ENCODE data around the gene SPEM3. TPM values are rescaled to one million over a fixed set of nuclear protein-coding genes. Genes with fewer than 3 reads are reported as not detected.

Gene SPEM3
- not detected in 2 replicates for total RNA-seq (2014; rRNA removed; shearing (Covaris generic))
- not detected in 2 replicates for polyA plus RNA-seq (2014; cell fraction: nucleus; rRNA removed)

DNA sequence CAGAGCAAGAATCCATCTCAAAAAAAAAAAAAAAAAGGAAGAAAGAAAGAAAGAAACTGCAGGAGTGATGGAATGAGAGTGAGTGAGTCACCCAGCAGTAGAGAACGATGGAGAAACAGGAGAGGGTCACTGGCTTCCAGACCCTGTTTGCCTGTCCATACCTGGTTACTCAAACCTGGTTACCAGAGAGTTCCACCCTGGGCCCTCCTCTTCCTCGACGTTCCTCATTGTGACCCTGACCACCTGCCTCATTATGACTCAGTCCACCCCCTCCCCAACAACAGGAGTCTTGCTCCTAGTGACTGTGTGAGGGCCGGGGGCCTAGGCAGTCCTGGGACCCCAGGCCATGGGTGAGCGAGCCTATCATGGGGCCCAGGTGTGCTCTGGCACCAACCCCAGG is at the start of gene SPEM3:
TSS of gene SPEM3 (plus strand) at position 301 of the 400 bp plus-strand sequence. CDS start at position 347, 46 bp downstream.
- no peak for DNase-seq (ENCODE audit: extremely low read depth, low read depth)

DNA sequence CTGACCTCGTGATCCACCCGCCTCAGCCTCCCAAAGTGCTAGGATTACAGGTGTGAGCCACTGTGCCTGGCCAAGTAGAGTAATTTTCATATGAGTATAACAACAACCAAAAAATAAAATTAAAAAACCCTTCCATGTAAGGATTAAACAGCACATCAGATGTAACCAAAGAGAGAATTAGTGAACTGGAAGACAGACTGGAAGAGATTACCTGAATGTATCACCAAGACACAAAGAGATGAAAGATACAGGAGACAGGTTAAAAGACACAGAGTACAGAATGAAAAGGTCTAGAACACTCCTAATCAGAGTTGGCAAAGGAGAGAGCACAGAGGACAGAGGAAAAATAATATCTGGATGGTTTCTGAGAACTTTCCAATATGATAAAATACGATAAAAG is 49.5 kb upstream of the SPEM3 start:
- DNase-seq (ENCODE audit: extremely low read depth, low read depth): no peak

DNA sequence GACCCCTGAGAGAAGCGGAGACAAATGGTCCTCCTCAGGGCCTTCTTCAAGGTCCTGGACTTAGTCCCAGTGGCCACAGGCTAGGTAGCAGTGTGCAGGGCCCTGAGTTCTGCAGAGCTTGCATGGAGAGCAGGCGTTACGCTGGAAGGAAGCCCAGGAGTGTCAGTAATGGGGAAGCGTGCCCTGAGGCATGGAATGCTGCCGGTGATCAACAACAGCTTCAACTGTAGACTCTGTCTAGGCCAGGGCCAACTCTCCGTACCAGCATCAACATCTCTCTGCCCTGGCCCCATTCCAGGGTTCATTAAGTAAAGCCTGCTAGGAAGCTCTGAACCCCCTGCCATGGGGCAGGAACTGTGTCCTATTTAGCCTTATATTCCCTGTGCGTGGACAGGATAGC is 48.3 kb upstream of the SPEM3 start:
- DNase-seq (ENCODE audit: extremely low read depth, low read depth): no peak

DNA sequence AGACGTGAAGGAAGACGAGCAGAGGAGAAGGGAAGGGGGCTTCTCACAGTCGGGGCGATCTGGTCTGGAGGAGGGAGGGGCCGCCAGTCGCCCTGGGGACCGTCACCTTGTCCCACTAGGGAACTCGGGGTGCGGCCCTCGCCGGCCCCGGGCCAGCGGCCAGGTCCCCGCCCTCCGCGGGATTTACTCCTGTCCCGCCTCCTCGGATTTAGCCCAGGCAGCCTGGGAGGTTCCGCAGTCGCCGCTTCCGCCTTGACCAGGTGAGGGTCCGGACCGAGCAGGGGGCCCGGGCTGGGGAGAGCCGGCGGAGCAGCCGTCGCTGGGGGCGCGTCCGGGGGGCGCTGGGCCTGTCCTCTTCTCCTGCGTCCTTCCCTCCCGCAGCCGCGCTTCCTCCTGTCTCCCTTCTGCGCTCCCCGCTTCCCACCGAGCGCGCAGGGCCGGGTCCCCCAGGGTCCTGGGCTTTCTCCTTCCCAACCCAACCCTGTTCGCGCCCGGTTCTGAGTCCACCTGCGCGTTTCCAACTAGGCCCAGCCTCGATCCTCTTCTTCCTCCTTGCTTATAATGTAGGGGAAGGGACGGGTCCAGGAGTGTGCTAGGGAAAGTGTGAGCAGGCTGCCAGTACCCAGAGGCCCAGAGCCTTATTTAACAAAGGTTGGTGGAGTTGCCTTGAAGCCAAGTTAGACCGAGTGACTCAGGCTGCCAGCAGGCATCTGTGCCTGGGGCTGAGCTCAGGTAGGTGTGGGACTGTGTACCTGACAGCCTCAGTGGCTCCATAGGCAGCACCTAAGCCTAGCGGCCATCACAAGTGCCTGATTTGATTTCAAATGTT is 47.6 kb upstream of the SPEM3 start, which contains the start of gene TNK1:
TSS of gene TNK1 (plus strand) at position 235 of the 829 bp plus-strand sequence. CDS start 1,838 bp downstream, outside the sequence.
- no peak for DNase-seq (ENCODE audit: extremely low read depth, low read depth)

DNA sequence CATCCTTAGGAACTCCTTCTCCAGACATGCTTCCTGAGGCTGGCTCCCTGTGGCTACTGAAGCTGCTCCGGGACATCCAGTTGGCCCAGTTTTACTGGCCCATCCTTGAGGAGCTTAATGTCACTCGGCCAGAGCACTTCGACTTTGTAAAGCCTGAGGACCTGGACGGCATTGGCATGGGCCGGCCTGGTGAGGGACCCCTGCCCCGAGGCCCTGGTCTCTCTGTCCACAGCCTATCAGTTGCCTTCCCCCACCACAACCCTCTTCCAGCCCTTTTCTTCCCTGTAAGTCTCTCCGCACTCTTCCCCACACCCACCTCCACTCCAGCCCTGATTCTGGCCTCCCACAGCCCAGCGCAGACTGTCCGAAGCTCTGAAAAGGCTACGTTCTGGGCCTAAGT is 45.8 kb upstream of the SPEM3 start:
- no peak for DNase-seq (ENCODE audit: extremely low read depth, low read depth)

DNA sequence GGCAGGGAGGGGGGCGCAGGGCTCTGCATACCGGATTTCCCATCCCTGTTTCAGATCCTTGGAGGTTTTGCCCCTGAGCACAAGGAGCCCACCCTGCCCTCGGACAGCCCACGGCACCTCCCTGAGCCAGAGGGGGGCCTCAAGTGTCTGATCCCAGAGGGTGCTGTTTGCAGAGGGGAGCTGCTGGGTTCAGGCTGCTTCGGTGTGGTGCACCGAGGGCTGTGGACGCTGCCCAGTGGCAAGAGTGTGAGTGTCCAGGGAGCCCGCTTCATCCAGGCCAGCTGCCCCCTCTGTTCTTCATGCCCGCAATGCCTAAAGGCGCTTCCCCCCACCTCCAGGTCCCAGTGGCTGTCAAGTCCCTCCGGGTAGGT is 45.3 kb upstream of the SPEM3 start:
- DNase-seq (ENCODE audit: extremely low read depth, low read depth): no peak

DNA sequence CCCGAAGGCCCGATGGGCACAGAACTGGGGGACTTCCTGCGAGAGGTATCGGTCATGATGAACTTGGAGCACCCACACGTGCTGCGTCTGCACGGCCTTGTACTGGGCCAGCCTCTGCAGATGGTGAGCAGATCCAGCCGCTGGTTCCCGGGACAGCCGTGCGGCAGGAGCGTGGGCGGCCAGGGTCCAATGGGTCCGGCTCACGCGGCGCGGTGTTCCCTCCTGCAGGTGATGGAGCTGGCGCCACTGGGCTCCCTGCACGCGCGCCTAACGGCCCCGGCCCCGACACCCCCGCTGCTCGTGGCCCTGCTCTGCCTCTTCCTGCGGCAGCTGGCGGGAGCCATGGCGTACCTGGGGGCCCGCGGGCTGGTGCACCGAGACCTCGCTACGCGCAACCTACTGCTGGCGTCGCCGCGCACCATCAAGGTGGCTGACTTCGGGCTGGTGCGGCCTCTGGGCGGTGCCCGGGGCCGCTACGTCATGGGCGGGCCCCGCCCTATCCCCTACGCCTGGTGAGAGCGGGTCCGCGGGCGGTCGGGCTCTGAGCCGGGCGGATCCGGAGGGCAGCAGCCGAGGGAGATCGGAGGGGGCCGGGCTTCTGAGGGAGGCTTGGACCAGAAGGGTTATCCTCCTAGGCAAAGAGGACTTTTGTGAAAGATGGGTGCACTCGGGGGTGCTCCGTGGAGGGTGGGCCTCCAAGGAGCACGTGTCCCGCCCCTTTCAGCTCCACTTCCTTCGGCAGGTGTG is 44.7 kb upstream of the SPEM3 start:
- no peak for DNase-seq (ENCODE audit: extremely low read depth, low read depth)

DNA sequence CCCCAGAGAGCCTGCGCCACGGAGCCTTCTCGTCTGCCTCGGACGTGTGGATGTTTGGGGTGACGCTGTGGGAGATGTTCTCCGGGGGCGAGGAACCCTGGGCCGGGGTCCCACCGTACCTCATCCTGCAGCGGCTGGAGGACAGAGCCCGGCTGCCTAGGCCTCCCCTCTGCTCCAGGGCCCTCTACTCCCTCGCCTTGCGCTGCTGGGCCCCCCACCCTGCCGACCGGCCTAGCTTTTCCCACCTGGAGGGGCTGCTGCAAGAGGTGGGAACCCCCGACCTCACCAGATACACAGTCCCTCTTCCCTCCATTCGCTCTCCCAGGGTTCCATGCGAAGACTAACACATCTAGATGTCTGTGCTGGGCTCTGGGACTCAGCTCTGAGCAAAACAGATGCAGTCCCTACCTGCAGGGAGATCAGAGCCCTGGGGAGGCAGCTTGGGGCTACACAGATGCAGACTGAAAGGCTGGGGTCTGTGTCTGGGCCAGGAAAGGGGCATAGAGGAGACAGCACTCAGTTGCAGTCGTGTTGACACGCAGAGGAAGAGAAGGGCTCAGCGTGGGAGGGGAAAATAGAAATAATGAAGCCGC is 44.1 kb upstream of the SPEM3 start:
- DNase-seq (ENCODE audit: extremely low read depth, low read depth): no peak

DNA sequence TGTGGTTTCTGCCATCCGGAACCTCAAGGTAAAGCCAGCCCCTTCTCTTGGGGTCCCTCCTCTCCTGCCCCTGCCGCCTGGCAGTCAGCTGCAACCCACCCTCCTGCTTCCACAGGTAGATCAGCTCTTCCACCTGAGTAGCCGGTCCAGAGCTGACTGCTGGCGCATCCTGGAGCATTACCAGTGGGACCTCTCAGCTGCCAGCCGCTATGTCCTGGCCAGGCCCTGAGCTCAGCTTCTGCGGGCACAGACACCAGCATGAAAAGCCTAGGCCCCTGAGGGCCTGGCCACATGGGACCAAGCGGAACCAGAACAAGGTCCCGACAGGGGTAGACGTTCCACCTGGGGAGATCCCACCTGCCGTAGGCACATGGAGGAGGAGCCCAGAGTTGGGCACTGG is 39.8 kb upstream of the SPEM3 start:
- no peak for DNase-seq (ENCODE audit: extremely low read depth, low read depth)

DNA sequence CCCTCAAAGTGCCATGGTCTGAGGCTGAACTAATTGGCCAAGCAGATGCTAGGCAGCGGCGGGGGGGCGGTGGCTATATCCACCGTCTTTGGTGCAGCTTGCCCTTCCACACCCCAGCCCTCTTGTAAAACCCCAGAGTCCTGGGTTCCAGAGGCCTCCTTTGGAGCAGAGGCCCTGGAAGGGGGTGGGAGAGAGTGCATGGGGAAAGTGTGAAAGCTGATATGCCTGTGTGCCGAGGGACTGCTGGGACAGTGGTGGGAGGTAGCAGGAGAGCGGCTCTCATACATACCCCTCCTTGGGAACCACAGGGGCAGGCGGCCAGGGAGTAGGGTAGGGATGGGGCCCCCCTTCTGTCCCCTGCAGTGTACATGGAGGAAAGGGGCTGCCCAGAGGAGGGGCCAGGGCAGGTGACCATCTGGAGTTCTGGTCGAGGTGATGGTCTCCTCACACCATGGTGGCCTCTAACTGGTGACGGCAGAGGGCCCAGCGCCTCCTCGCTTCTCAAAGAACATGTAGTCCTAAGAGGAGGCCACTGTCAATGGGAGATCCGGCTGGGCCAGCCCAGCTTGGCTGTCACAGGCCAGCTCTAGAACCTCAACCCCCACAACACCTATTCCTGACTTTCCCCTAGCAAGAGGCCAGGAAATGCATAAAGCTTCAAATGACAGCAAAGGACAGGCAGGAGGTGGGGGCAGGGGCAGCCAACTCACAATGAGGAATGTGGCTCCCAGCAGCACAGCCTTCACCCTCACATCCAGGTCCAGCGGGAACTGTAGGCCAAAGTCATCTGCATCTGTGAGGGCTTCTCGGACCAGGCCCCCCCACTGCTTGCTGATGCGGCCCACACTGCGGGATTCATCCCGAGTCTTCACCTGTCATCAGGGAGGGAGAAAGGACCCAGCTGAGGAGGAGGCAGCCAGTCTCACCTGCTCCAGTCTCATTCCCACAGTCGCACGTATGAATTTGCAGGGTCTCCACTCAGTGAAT is 38.4 kb upstream of the SPEM3 start:
- DNase-seq (ENCODE audit: extremely low read depth, low read depth): no peak

DNA sequence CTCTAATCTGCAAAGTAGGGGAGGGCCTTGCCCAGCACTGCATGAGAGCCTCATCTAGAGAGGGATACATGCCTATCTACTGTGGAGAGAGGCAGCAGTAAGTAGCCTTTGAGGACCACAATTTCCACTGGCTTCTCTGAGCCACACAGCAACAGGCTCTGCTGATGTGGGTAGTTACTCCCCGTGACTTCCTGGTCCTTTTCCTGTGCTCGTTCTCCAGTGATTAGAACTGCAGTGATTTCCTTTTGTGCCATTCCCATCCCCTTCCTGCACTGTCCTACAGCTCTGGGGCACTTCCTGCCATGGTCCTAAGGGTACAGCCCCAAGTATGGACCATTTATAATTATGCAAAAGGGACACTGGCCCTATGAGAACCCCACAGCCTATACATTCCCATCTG is 37.4 kb upstream of the SPEM3 start:
- DNase-seq (ENCODE audit: extremely low read depth, low read depth): no peak

DNA sequence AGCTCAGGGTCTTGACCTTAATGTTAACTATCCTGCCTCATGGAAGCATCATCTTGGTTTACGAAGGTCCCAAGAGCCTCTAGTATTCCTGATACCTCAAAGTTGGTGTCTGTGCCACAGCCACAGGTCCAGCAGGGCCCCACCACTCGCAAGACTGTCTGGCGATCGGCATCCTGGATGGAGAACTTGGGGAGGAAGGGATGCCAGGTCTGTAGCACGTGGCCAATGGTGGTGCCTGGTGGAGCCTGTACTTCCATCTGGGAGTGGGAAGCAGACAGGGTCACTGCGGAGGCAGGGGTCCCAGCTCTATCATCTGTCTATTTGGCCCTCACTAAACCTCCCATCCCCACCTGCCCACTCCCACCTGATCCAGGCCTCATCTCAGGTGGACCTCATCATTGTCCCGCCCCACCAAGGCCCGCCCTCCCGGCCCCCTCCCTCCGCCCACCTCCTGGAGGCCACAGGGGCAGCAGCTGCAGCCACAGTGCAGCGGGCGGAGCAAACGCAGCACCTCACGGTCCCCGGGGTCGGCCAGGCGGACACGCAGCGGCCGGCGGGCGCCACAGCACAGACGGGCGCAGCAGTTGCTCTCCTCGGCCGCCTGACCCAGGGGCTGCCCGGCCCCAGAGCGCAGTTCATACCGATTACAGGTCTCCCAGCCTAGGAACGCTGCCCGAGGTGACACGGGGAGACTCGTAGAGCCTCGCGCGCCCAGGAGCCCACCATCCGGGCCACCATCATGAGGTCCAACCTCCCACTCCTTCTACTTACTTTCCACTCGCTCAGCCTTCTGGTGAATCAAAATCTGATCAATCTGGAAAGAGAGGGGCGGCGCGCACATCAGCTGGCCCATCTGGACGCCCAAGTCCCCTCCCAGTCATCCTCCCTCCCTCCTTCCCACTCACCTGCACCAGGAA is 35.7 kb upstream of the SPEM3 start:
- no peak for DNase-seq (ENCODE audit: extremely low read depth, low read depth)

DNA sequence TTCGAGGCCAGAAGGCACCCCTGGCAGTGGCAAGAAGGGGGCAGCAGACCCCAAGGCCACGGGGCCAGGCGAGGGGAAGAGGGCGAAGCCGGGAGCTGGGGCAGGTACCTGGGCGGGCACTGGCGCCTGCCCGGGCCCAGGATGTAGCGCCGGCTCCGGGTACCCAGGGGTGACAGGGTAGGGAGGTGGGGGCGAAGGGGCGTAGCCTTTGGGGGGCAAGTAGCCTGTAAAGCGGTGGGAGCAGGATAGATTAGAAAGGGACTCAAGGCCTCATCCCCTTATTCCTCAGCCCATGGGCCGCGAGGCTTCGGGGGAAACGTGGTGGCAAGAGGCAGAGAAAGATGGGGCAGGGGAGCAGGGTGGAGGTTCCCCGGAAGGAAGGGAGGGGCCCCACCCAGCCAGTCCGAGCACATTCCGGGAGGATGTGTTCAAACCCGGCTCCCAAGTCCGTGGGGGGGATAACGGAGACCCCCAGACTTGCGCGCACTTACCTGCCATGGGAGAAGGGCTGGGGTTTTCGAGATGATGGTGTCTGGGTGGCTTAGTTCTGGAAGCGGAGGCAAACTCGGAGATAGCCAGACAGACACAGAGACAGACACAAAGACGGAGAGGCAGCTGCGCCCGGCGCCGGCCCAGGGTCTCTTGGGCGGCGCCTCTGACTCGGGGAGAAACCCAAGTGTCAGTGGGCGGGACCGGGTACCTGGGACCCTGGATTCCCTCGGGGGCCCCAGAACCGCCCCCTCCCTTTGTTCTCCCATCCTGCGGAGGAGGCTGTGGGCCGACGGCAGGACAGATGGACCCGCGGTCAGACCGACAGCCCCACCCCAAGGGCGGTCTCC is 34.8 kb upstream of the SPEM3 start:
- no peak for DNase-seq (ENCODE audit: extremely low read depth, low read depth)

DNA sequence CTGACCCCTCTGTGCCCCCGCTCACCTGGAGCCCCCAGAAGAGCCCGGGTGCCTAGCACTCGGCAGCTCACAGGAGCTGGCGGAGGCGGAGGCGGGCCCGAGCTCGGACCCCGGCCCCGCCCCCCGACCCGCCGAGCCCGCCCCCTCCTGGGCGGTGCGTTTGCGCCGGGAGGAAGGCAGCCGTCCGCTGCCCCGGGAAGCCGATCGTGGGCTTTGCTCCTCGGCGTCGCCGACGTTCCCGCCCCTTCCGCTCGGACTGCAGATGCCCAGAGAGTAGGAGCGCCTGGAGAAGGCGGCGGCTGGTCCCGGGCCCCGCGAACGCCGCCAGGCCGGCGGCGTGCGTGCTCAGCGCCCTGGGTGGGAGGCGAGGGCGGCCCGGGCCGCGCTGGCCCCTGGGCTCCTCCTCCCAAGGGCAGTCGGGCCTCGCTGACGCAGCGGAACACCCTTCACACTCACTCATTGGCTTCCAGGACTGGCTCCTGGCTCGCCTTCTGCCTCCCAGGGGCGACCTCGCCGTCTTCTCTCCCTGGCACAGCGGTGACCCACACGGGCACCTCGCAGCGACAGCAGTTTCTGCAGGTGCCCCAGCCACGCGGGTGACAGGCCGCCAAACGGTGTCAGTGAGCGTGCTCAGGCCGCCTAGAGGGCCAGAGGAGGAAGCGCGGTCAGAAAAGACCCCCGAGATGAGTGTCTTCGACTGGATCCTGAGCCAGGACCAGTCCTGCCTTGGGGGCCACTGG is 34.0 kb upstream of the SPEM3 start, which contains the start of gene PLSCR3:
TSS of gene PLSCR3 (minus strand) at position 74 of the 740 bp plus-strand sequence. CDS start 415 bp downstream, outside the sequence.
- DNase-seq (ENCODE audit: extremely low read depth, low read depth): peak; percentile 78

DNA sequence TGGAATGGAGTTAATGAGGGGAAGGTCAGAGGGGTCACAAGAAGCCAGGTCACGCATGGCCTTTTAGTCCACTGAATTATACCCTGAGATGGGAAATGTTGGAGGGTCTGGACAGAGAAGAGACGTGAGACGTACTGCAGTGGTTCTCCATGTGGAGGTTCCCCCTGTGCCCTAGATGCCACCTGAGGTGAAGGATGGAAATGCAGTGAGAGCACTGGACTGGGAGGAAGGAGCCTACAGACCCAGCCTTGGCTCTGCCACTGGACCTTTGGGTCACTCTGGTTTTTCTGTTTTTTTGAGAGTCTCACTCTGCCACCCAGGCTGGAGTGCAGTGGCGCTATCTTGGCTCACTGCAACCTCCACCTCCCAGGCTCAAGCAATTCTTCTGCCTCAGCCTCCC is 32.5 kb upstream of the SPEM3 start:
- no peak for DNase-seq (ENCODE audit: extremely low read depth, low read depth)

DNA sequence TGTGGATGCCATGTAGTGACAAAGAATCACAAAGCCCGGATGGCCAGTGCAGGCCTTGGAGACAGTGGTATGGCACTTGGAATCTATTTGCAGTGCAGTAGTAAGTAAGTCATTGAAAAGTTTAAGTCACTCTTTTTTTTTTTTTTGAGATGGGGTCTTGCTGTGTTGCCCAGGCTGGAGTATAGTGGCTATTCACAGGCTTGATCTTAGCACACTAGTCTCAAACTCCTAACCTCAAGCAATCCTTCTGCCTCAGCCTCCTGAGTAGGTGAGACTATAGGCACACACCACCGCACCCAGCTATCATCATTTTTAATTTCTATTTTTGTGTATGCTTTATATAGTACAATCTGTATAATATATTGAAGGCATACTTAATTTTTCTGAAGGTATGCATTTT is 30.0 kb upstream of the SPEM3 start:
- no peak for DNase-seq (ENCODE audit: extremely low read depth, low read depth)

DNA sequence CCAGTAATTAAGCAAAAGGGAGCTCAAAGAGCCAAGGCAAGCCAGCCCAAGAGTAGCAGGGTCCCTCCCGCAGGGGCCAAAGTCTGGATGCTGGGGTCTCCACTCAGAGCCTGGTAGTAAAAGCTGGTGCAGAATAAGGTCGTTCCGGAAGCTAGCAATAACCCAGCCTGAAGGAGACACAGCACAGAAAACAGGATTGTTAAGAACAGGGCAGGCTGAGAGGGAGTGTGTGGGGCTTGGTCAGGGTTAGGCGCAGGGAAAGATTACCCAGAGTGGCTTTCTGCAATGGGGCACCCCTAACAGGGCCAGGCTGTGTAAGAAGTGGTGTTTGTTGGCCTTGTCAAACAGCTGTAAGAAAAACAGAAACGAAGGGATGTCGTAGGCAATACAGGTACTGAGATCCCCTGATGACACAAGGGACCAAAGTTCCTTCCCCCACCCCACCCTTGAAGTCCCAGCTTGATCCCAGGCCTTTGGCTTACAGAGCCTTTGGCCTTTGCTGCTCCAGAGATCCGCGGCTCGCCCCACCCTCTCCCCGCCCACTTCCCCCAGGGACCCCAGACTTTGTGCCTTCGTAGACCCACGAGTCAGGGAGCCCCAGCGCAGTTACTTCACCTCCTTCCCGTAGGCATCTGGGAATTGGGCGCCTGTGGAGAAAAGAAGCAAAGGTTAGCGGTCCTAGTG is 25.5 kb upstream of the SPEM3 start:
- DNase-seq (ENCODE audit: extremely low read depth, low read depth): no peak
